GM12865 (cell line): Measurements from ENCODE around the gene ORM1.

Experiments
- DNase-seq: peaks from one replicate; pipeline ENCODE4 v3.0.0; 2010; ENCODE audit warnings: low read depth
- H3K4me3 ChIP-seq: 2 replicates; pipeline ENCODE4 v1.5.1; 2011; ENCODE audit warnings: mild to moderate bottlenecking, low read depth, low read length, control low read depth
- TF ChIP-seq, protein P1 (sequence below): IDR thresholded peaks from 2 replicates; pipeline ENCODE4 v1.5.1; 2011; ENCODE audit warnings: low read length, control low read depth, low read depth, inconsistent platforms; ENCODE audit not compliant: insufficient read depth; ENCODE audit errors: missing control alignments

The ORM1 gene

DNA sequence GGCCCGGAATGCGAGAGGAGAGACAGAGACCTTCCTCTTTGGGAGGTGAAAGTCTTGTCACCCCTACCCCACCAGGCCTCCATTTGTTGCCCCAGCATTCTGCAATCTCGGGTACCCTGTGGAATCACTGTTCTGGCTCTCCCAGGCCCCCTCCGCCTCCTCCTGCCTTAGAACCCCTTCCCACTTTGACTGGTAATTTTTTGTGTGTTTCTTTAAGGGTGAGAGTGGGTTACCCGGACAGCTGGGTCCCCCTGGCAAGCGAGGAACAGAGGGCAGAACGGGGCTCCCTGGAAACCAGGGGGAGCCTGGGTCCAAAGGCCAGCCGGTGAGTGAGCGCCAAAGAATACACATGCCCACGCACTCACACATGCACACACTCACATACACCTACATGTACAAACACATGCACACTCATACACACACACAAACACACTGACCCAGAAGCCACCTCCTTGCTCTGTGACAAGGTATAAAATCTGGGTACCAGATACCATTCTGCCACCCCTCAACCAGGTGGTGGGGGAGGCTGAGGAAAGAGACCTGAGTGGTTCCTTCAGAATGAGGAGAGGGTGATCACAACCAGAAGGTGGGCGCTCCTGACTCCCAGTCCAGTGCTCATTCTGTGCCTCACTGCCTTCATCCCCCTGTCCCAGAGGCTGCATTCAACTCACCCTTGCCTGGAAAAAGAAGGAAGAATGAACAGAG, 30.9 kb upstream of the ORM1 start:
- DNase-seq = no peak
- TF ChIP-seq, protein P1, sequence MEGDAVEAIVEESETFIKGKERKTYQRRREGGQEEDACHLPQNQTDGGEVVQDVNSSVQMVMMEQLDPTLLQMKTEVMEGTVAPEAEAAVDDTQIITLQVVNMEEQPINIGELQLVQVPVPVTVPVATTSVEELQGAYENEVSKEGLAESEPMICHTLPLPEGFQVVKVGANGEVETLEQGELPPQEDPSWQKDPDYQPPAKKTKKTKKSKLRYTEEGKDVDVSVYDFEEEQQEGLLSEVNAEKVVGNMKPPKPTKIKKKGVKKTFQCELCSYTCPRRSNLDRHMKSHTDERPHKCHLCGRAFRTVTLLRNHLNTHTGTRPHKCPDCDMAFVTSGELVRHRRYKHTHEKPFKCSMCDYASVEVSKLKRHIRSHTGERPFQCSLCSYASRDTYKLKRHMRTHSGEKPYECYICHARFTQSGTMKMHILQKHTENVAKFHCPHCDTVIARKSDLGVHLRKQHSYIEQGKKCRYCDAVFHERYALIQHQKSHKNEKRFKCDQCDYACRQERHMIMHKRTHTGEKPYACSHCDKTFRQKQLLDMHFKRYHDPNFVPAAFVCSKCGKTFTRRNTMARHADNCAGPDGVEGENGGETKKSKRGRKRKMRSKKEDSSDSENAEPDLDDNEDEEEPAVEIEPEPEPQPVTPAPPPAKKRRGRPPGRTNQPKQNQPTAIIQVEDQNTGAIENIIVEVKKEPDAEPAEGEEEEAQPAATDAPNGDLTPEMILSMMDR = no peak
- no peak overlapping the region for H3K4me3 ChIP-seq

DNA sequence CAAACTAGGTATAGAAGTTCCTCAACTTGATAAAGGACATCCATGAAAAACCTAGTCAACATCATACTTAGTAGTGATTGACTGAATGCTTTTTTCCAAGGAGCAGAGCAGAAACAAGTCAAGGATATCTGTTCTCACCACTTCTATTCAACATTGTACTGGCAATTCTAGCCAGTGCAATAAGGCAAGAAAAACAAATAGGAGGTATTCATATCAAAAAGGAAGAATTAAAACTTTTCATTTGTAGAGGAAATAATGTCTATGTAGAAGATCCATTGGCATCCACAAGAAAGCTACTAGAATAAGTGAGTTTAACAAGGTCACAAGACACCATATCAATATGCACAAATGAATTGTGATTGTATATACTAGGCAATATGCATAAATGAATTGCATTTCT, 28.2 kb upstream of the ORM1 start:
- DNase-seq = no peak
- TF ChIP-seq, protein P1 = no peak
- H3K4me3 ChIP-seq = no peak overlapping the region

DNA sequence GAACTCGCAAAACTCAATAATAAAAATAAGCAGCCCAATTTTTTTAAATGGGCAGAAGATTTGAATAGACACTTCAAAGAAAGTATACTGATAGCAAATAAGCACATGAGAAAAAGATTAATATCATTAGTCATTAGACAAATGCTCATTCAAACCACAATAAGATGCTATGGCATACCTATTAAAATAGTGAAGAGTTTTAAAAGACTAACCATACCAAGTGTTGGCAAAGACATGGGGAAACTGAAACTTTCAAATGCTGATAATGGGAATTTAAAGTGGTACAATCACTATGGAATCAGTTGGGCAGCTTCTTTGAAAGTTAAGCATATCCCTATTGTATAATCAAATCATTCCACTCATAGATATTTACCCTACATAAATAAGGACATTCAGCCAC, 26.6 kb upstream of the ORM1 start:
- TF ChIP-seq, protein P1 = no peak
- H3K4me3 ChIP-seq = no peak overlapping the region
- no peak for DNase-seq

DNA sequence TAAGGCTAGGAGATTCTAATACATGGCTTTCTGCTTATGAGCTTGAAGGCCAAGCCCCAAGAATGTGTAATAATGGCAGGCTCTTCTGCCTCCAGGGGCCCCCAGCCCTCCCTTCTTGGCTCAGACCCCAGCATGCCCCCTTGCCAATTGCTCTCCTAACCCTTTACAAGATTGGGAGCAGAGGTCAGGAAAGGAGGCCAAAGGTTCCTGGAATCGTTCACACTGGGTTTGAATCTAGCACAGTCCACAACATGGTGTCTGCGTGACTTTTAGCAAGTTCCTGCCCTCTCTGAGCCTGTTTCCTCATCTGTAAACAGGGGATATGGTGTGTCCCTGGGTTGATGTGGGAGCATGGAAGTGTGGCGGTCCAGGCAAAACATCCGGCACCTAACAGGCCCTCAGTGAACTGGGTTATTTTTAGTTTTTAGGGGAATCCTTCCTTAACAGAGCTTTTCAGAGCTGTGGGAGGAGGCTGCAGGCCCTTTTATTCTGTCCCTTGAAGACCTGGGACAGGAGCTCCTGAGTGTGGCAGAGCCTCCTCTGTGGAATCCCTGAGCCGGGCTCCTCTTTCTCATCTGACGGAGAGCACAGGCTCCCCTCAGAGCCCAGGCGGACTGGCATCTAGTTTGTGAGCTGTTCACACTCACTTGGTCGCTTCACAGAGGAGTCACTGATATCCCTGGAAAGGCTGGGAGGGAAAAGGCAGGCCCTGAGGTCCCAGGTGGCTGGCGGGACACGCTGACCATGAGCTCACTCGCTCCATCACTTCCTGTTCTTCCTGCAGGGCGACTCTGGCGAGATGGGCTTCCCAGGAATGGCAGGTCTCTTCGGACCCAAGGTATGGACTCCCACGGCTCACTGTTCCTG, 23.4 kb upstream of the ORM1 start:
- DNase-seq = no peak
- TF ChIP-seq, protein P1 = no peak
- no peak overlapping the region for H3K4me3 ChIP-seq

DNA sequence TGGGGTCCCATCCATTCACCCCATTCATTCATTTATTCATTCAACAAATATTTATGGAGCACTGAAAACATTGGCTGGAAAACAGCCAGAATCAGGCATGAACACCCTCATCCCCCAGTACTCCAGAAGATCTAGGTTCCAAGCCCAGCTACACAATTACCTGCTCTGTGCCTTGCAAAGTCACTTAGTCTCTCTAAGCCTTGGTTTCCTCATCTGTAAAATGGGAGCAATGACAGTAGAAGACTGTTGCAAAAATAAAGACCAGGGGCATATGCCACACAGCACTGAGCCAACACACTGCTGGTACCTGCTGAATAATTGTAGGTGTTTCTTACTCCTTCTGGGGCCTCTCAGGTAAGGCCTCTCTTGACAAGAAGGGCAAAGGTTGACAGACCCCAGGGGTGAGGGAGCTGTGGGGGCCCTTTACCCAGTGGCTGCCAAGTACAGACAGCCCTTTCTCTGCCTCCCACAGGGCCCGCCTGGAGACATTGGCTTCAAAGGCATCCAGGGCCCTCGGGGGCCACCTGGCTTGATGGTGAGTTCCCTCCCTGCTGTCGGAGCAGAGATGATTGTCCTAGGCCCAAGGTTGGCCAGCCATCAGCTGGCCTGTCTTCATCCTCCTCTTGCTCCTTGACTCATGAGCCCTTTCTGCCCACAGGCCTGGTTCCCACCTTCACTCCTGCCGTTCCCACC, 22.6 kb upstream of the ORM1 start:
- TF ChIP-seq, protein P1 = no peak
- DNase-seq = no peak
- no peak overlapping the region for H3K4me3 ChIP-seq

DNA sequence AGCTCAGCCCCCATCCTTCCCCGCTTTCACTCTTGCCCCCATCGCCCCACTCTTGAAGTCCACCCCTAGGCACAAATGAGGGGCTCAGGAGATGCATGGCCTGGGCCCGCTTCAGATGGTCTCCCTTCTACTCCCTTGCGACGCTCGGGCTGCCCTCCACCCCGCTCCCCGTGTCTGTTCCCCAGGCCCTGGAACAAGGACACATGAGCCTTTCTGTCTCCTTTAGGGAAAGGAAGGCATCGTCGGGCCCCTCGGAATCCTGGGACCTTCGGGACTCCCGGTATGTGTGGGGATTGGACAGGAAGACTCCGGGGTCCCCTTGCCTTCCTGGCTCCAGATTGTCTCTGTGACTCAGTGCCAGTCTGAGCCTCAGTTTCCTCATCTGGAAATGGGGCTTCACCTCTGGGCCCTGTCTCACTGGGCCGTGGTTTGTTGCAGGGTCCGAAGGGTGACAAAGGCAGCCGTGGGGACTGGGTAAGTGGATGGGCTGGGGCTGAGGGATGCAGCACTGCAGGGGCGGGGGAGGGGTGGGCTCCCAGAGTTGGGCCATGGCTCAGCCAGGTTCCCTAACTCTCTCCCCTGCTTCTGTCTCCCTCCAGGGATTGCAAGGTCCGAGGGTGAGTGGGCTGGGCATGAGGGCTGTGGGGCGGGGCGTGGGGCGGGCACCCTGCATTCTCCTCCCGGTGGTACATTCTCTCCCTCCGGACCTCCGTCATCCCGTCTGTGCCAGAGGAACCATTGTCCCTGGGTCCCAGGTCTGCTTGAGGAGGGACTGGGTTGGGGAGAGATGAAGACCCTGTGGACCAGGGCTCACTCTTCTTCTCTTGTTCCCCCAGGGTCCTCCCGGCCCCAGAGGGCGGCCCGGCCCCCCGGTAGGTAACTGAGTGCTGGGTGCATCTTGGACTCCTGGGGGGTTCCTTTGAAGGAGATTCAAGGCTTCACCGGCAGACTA, 21.8 kb upstream of the ORM1 start:
- TF ChIP-seq, protein P1 = no peak
- no peak overlapping the region for H3K4me3 ChIP-seq
- DNase-seq = no peak
